Adrenal gland (tissue), 12 donors: ENCODE data around the gene EYS. TPM values are rescaled to one million over a fixed set of nuclear protein-coding genes. Genes with fewer than 3 reads are reported as not detected.

ENCODE experiments used
- DNase-seq, 7 donors: peaks; one replicate each; pipeline ENCODE4 v3.0.0-alpha.2; 2019 to 2020
- H3K27ac ChIP-seq, 5 donors: fragments of 200-600 bp; sonication (generic) in 4 of 5; 1 replicate in 3 of 5; 2 replicates in 2 of 5; pipeline versions ENCODE4 v1.5.1 to v1.8.0; 2016 to 2020; ENCODE audit warnings: mild to moderate bottlenecking in 1 of 5
- H3K27me3 ChIP-seq: fragments of 200-600 bp; 2 replicates; pipeline ENCODE4 v1.8.0; 2021
- H3K36me3 ChIP-seq, 2 donors: fragments of 200-600 bp; replicated peaks in 1 of 2; 1 replicate in 1 of 2; 2 replicates in 1 of 2; pipeline versions ENCODE4 v1.5.1 to v1.8.0; 2018 to 2022
- H3K4me1 ChIP-seq, 2 donors: fragments of 200-600 bp; replicated peaks in 1 of 2; 1 replicate in 1 of 2; 2 replicates in 1 of 2; pipeline versions ENCODE4 v1.5.1 to v1.8.0; 2018 to 2021
- H3K4me3 ChIP-seq, 4 donors: fragments of 200-600 bp; sonication (generic) in 3 of 4; one replicate each; pipeline ENCODE4 v1.5.1; 2016 to 2018
- H3K9me3 ChIP-seq, 3 donors: fragments of 200-600 bp; sonication (generic) in 1 of 3; replicated peaks in 1 of 3; 1 replicate in 2 of 3; 2 replicates in 1 of 3; pipeline versions ENCODE4 v1.5.1 to v1.8.0; 2016 to 2021
- CTCF ChIP-seq, 6 experiments: fragments of 450-650 bp in 4 of 6; fragments of 200-600 bp in 2 of 6; sonication (generic) in 1 of 6; IDR thresholded peaks; 1 replicate in 5 of 6; 2 replicates in 1 of 6; pipeline versions ENCODE4 v1.5.1 to v1.8.0; 2016 to 2021; ENCODE audit warnings: antibody characterized with exemption in 6 of 6, mild to moderate bottlenecking in 2 of 6, moderate library complexity in 1 of 6
- POLR2A ChIP-seq, 2 donors: fragments of 450-650 bp; IDR thresholded peaks; one replicate each; pipeline ENCODE4 v1.6.1; 2017; ENCODE audit warnings: antibody characterized with exemption in 2 of 2, mild to moderate bottlenecking in 2 of 2, moderate library complexity in 1 of 2
- WGBS, 4 donors: extraction: QIAGEN DNeasy Blood & Tissue Kit in 2 of 4; methylation state at CpG; one replicate each; pipeline versions ENCODE4 v1.1.5 to v1.1.7; 2013 to 2017; 5-methylcytosine and 5-hydroxymethylcytosine counted together
- intact Hi-C, 2 donors: fragments of 100-400 bp; cut with DNase I; formaldehyde crosslinking; loops; one replicate each; pipeline versions ENCODE4 v1.14.1 to v1.15.0; 2022 to 2023
- polyA plus RNA-seq, 3 donors: library from polyadenylated mRNA; stranded (reverse); fragments of 200-250 nt in 2 of 3; fragments of 350-450 nt in 1 of 3; fragmentation: Illumina TruSeq in 1 of 3; extraction: RNeasy Lipid Tissue Mini Kit (QIAGEN cat#74804) in 1 of 3; gene quantifications; one replicate each; pipeline ENCODE4 v1.2.3, GENCODE V29; 2013 to 2014
- total RNA-seq, 9 donors: library from RNA; depleted of rRNA in 4 of 9; stranded (reverse); fragments of >200 nt in 4 of 9; fragments of 120-200 nt in 1 of 9; fragmentation: NEBNext Ultra II Directional in 1 of 9; extraction: Animal tissue kit (Norgen Biotek cat#: 25700) in 1 of 9; gene quantifications; one replicate each; pipeline versions ENCODE4 v1.1.0 to v1.2.4, GENCODE V29; 2013 to 2023
- donor health status: healthy with polysubstance abuse.
- donor health status: Bipolar disorder and iron deficiency.
- donor health status: DM: yes; HTN: yes; CAD: no.
- donor health status: DM: no; HTN: no; CAD: no.
- donor health status: DM: no; HTN: no; CAD: no.
- donor health status: DM: yes; HTN: yes; CAD: no.

The EYS gene
- total and polyA plus RNA-seq, 12 donors = 0.03 to 3.1 (median 0.18) TPM; not detected in 7

GRCh38 chr6:64727075-64727474 is 980.0 kb downstream of the EYS start:
- TF ChIP-seq POLR2A (IDR thresholded peaks at IDR 0.05) = no peak
- TF ChIP-seq CTCF (IDR thresholded peaks at IDR 0.05) = no peak
- Histone ChIP-seq H3K9me3 (no peaks in the 10 kb centered on the region), H3K4me1 (no peaks in the 10 kb centered on the region), H3K4me3 (no peak overlapping the region), H3K27me3 (no peaks in the 10 kb centered on the region), H3K36me3 (no peaks in the 10 kb centered on the region), H3K27ac (no peak overlapping the region)
- intact Hi-C loops = no loop called here
- 83 to 88% (median 87%) methylated on average over 5 of the region's 5 CpGs for WGBS, 4 donors
- no peak for DNase-seq

- WGBS, 4 donors = 78 to 89% (median 79%) methylated on average over 3 of the region's 3 CpGs
- H3K27ac ChIP-seq = no peak overlapping the region
Observed at GRCh38 chr6:64724091-64724490, 982.9 kb downstream of the EYS start.

DNA sequence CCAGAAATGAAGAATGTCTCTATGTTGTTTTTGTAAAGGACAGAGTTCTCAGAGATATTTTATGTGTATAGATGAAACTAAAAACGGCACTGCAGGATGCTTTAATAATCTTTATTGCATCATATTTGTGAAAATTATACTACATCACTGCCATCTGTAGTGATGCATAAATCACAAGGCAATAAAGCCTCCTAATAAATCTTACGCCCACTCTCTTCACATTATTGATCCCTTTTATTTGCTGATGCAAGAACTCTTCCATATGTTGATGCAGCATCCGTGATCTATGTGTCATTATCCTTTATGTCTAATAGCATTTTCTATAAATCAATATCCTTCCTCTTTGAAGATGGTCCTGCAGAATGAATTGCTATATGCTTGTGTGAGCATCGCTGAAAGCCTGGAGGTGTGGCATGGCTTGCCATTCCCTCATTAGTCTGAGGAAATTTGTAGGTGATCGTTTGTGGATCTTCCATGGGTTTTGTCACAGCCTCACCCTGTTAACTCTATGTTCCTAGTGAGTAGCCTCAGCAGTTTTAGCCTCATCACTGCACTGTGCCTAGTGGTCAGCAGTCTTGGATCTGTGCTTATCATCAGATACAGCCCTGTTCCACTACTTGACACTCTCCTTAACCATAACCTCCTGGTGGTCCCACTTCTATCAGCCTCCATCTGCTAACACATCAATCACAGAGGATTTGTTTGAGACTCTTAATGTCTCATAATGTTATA is 983.5 kb downstream of the EYS start:
- WGBS, 4 donors = 67 to 80% (median 72%) methylated on average over 5 of the region's 5 CpGs
- H3K9me3 ChIP-seq = no peaks in the 10 kb centered on the region
- DNase-seq = no peak
- H3K27ac ChIP-seq = no peak overlapping the region
- H3K4me1 ChIP-seq = no peaks in the 10 kb centered on the region
- TF ChIP-seq POLR2A (IDR thresholded peaks at IDR 0.05) (no peak), CTCF (IDR thresholded peaks at IDR 0.05) (no peak)
- H3K27me3 ChIP-seq = no peaks in the 10 kb centered on the region
- no peak overlapping the region for H3K4me3 ChIP-seq
- H3K36me3 ChIP-seq = no peaks in the 10 kb centered on the region
- intact Hi-C loops = no loop called here

More at GRCh38 chr6:64724091-64724490, 982.9 kb downstream of the EYS start:
- TF ChIP-seq POLR2A (IDR thresholded peaks at IDR 0.05) (no peak), CTCF (IDR thresholded peaks at IDR 0.05) (no peak)
- Histone ChIP-seq H3K9me3 (no peaks in the 10 kb centered on the region), H3K36me3 (no peaks in the 10 kb centered on the region), H3K4me3 (no peak overlapping the region), H3K27me3 (no peaks in the 10 kb centered on the region), H3K4me1 (no peaks in the 10 kb centered on the region)
- intact Hi-C loops = no loop called here
- no peak for DNase-seq

- H3K4me3 ChIP-seq = no peak overlapping the region
- DNase-seq = no peak
- no peak overlapping the region for H3K27ac ChIP-seq
- H3K4me1 ChIP-seq = no peaks in the 10 kb centered on the region
- intact Hi-C loops = no loop called here
- H3K9me3 ChIP-seq = no peaks in the 10 kb centered on the region
- H3K27me3 ChIP-seq = no peaks in the 10 kb centered on the region
- WGBS, 4 donors = 82 to 88% (median 87%) methylated on average over 2 of the region's 2 CpGs
- TF ChIP-seq POLR2A (IDR thresholded peaks at IDR 0.05) (no peak), CTCF (IDR thresholded peaks at IDR 0.05) (no peak)
- H3K36me3 ChIP-seq = no peaks in the 10 kb centered on the region
Observed at GRCh38 chr6:64721865-64722264, 985.2 kb downstream of the EYS start.
